HuH-7 (cell line): ENCODE results near the gene DHX16.
A peak's percentile ranks its signal among the peaks of the same experiment; 100 is the strongest.

Source experiments
- DNase-seq: peaks from one replicate; pipeline ENCODE4 v3.0.0; 2011; ENCODE audit warnings: low spot score

Gene DHX16

GRCh38 chr6:30626484-30627366 lies 46.1 kb downstream of the DHX16 start, which contains the start of gene ATAT1:
TSS of gene ATAT1 (plus strand) at chr6:30626874.
- no peak for DNase-seq

- no peak for DNase-seq
Observed at GRCh38 chr6:30625511-30625910, 47.3 kb downstream of the DHX16 start.

GRCh38 chr6:30619561-30619960 lies 53.2 kb downstream of the DHX16 start:
- DNase-seq, result no peak

- DNase-seq, result no peak
Observed at GRCh38 chr6:30618270-30618797, 54.5 kb downstream of the DHX16 start.

- DNase-seq, result peak; percentile 75
Observed at GRCh38 chr6:30617565-30618269, 55.1 kb downstream of the DHX16 start, which contains the start of gene MRPS18B. TSS of gene MRPS18B (plus strand) at chr6:30617840. CDS start at chr6:30617866, 26 bp downstream.

- peak; percentile 65 for DNase-seq
Observed at GRCh38 chr6:30616811-30617564, 55.8 kb downstream of the DHX16 start, which contains the start of gene PPP1R10. TSS of gene PPP1R10 (minus strand) at chr6:30617243. CDS start at chr6:30609944, 7,299 bp downstream.

GRCh38 chr6:30615958-30616810 lies 56.6 kb downstream of the DHX16 start:
- no peak for DNase-seq

GRCh38 chr6:30615219-30615957 lies 57.4 kb downstream of the DHX16 start:
- no peak for DNase-seq

- peak; percentile 41 for DNase-seq
Observed at GRCh38 chr6:30614843-30615218, 58.0 kb downstream of the DHX16 start.

- DNase-seq, result no peak
Observed at GRCh38 chr6:30614044-30614842, 58.6 kb downstream of the DHX16 start.

GRCh38 chr6:30613251-30614043 lies 59.4 kb downstream of the DHX16 start:
- DNase-seq, result no peak

GRCh38 chr6:30612687-30613248 lies 60.0 kb downstream of the DHX16 start:
- DNase-seq, result no peak

- no peak for DNase-seq
Observed at GRCh38 chr6:30612213-30612612, 60.6 kb downstream of the DHX16 start.

GRCh38 chr6:30611856-30612194 lies 61.0 kb downstream of the DHX16 start:
- no peak for DNase-seq

GRCh38 chr6:30611150-30611855 lies 61.5 kb downstream of the DHX16 start:
- no peak for DNase-seq

- DNase-seq, result no peak
Observed at GRCh38 chr6:30610065-30610464, 62.7 kb downstream of the DHX16 start.

GRCh38 chr6:30603961-30604360 lies 68.8 kb downstream of the DHX16 start:
- no peak for DNase-seq
